ENCODE results near the gene RAB42. TPM values are rescaled to one million over a fixed set of nuclear protein-coding genes. Genes with fewer than 3 reads are reported as not detected.
"Not testable (repeated sequence)": the region's sequence is repeated elsewhere in the genome, so short reads cannot be mapped to it uniquely, and the experiment has no call there.

Gene RAB42
- total and polyA plus RNA-seq, 4 donors, result 3.2 to 9.2 (median 5.5) TPM

DNA sequence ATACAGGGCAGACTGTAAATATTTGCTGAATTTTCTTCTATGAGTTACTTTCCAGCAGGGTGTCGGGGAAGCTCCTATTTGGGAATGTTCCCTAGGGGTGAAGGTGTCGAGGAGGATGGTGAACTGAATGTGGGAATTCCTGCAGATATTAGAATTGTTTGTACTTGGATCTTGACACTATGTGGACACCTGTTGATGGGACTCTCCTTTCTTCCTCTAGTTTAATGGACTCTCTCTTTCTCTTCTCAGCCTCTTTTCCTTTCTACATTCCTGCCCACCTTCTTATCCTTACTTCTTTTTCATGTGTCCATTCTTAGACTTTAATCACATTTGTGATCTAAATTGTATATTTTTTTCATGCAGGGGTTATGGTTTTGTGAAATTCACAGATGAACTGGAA lies 25.1 kb upstream of the RAB42 start:
- H3K36me3 ChIP-seq (ENCODE audit: control insufficient read depth, insufficient read depth, low read length), result peaks cover 85% of the 10 kb centered on the region
- 100% methylated on average over 1 of the region's 2 CpGs for WGBS (ENCODE audit: insufficient coverage)

DNA sequence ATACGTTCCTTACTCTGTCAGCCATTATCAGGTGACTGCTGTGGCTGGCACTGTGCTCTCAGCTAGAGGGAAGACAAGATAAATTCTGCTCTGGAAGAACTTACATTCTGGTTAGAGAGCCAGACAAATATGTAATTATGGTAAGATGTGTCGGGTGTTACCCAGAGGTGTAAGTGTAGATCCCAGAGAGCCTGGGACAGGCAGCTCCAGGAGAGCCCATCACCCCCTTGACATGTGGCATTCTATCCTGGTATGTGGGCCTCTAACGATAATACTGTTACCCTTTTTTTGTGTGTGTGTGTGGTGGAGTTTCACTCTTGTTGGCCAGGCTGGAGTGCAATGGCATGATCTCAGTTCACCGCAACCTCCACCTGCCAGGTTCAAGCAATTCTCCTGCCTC lies 20.2 kb upstream of the RAB42 start:
- no peak for DNase-seq (ENCODE audit: low read depth in 4 of 6, low spot score in 6 of 6)
- no peaks in the 10 kb centered on the region for H3K9me3 ChIP-seq (ENCODE audit: control insufficient read depth, insufficient read depth, low read length)
- H3K4me3 ChIP-seq (ENCODE audit: low read depth, low read length), result no peak overlapping the region
- WGBS (ENCODE audit: insufficient coverage), result 93% methylated on average over 3 of the region's 4 CpGs
- no peaks in the 10 kb centered on the region for H3K4me1 ChIP-seq (ENCODE audit: control insufficient read depth, insufficient read depth, low read length)
- no peak overlapping the region for H3K27ac ChIP-seq (ENCODE audit: low read depth, low read length)
- H3K36me3 ChIP-seq (ENCODE audit: control insufficient read depth, insufficient read depth, low read length), result peaks cover 81% of the 10 kb centered on the region
- no peaks in the 10 kb centered on the region for H3K27me3 ChIP-seq (ENCODE audit: control insufficient read depth, insufficient read depth, low read length)

More for the DNA sequence above, 25.1 kb upstream of the RAB42 start:
- no peaks in the 10 kb centered on the region for H3K27me3 ChIP-seq (ENCODE audit: control insufficient read depth, insufficient read depth, low read length)
- H3K4me3 ChIP-seq (ENCODE audit: low read depth, low read length), result no peak overlapping the region
- no peak overlapping the region for H3K27ac ChIP-seq (ENCODE audit: low read depth, low read length)
- no peak for DNase-seq (ENCODE audit: low read depth in 4 of 6, low spot score in 6 of 6)
- H3K4me1 ChIP-seq (ENCODE audit: control insufficient read depth, insufficient read depth, low read length), result no peaks in the 10 kb centered on the region
- H3K9me3 ChIP-seq (ENCODE audit: control insufficient read depth, insufficient read depth, low read length), result no peaks in the 10 kb centered on the region

DNA sequence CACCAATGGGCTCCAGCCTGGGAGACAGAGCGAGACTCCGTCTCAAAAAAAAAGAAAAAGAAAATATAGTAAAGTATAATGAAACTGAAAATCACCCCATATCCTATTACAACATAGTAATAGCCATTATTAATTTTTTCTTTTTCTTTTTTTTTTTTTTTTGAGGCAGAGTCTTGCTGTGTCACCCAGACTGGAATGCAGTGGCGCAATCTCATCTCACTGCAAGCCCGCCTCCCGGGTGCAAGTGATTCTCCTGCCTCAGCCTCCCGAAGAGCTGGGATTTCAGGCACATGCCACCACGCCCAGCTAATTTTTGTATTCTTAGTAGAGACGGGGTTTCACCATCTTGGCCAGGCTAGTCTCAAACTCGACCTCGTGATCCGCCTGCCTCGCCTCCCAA lies 19.2 kb upstream of the RAB42 start:
- 100% methylated on average over 6 of the region's 12 CpGs for WGBS (ENCODE audit: insufficient coverage)
- H3K9me3 ChIP-seq (ENCODE audit: control insufficient read depth, insufficient read depth, low read length); H3K4me1 ChIP-seq (ENCODE audit: control insufficient read depth, insufficient read depth, low read length); H3K4me3 ChIP-seq (ENCODE audit: low read depth, low read length); DNase-seq (ENCODE audit: low read depth in 4 of 6, low spot score in 6 of 6); H3K27ac ChIP-seq (ENCODE audit: low read depth, low read length); H3K27me3 ChIP-seq (ENCODE audit: control insufficient read depth, insufficient read depth, low read length): not testable (repeated sequence)
- H3K36me3 ChIP-seq (ENCODE audit: control insufficient read depth, insufficient read depth, low read length), result peaks cover 77% of the 10 kb centered on the region

DNA sequence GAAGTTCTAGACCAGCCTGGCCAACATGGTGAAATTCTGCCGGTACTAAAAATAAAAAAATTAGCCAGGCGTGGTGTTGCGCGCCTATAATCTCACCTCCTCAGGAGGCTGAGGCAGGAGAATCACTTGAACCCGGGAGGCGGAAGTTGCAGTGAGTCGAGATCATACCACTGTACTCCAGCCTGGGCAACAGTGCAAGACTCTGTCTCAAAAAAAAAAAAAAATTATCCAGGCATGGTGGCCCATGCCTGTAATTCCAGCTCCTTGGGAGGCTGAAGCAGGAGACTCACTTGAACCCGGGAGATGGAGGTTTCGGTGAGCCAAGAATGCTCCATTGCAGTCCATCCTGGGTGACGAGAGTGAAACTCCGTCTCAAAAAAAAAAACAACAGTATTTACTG lies 18.5 kb upstream of the RAB42 start:
- no peak for DNase-seq (ENCODE audit: low read depth in 4 of 6, low spot score in 6 of 6)
- Histone ChIP-seq H3K4me1 (ENCODE audit: control insufficient read depth, insufficient read depth, low read length) (no peaks in the 10 kb centered on the region), H3K4me3 (ENCODE audit: low read depth, low read length) (no peak overlapping the region), H3K27ac (ENCODE audit: low read depth, low read length) (no peak overlapping the region), H3K27me3 (ENCODE audit: control insufficient read depth, insufficient read depth, low read length) (no peaks in the 10 kb centered on the region), H3K9me3 (ENCODE audit: control insufficient read depth, insufficient read depth, low read length) (no peaks in the 10 kb centered on the region), H3K36me3 (ENCODE audit: control insufficient read depth, insufficient read depth, low read length) (peaks cover 72% of the 10 kb centered on the region)
- WGBS (ENCODE audit: insufficient coverage), result 99% methylated on average over 10 of the region's 11 CpGs

DNA sequence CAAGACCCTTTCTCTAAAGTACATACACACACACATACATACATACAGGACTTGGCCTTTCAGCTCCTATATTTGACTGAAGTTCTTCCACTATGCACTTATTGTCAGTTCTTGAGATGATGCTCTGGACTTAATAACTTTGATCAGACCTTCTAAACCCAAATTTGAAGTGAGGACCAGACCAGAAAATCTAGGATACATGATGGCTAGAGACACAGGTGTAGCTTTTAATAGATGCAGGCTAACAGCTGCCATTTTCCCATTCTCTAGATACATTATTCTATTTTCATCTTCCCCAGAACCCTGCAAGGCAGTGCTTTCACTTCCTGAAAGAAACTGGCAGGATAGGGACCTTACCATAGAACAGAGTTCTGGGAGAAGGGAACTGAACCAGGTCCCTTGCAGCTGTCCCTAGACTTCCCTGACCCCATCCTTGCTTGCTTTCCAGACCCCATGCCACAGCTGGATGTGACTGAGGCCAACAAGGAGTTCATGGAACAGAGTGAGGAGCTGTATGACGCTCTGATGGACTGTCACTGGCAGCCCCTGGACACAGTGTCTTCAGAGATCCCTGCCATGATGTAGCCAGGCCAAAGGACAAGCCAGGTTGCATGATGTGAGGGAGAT lies 14.9 kb upstream of the RAB42 start:
- Histone ChIP-seq H3K9me3 (ENCODE audit: control insufficient read depth, insufficient read depth, low read length) (no peaks in the 10 kb centered on the region), H3K27me3 (ENCODE audit: control insufficient read depth, insufficient read depth, low read length) (no peaks in the 10 kb centered on the region), H3K27ac (ENCODE audit: low read depth, low read length) (no peak overlapping the region), H3K4me1 (ENCODE audit: control insufficient read depth, insufficient read depth, low read length) (peaks cover 16% of the 10 kb centered on the region), H3K4me3 (ENCODE audit: low read depth, low read length) (no peak overlapping the region), H3K36me3 (ENCODE audit: control insufficient read depth, insufficient read depth, low read length) (peaks cover 56% of the 10 kb centered on the region)
- no peak for DNase-seq (ENCODE audit: low read depth in 4 of 6, low spot score in 6 of 6)
- WGBS (ENCODE audit: insufficient coverage), result 77% methylated on average over 1 of the region's 1 CpG

DNA sequence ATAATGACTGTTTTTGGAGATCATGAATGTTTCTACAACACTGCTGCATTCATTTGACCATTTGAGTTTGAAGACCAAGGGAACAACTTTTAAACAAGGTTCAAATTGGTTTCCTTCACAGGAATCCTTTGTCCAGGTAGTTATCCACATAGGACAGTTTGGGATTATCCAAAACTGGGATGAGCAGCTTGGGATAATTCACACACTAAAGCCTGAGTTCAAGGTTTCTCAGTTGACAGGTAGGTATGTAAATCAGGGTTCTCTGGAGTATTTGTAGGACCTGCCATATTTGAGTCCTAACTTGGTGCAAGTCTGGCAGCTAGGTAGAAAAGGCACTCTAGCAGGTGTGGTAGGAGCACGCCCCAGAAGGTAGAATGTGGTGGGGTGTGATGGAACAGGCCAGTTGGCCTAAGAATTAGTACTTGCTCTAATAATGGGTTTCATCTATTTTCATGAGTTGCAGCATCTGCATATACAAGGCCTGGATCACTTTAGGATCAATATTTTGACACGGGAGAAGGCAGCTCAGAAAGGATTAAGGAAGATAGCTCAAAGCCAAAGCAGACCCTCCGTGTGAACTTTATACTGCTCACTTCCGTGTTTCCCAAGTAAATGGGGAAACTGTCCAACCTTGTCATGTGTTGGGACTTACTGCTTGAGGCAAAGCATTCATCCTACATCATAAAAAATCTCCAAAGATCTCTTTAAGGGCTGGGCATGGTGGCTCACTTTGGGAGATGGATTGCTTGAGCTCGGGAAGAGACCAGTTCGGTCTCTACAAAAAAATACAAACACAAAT lies 14.1 kb upstream of the RAB42 start:
- WGBS (ENCODE audit: insufficient coverage), result 100% methylated on average over 2 of the region's 6 CpGs
- DNase-seq (ENCODE audit: low read depth in 4 of 6, low spot score in 6 of 6), result no peak
- H3K9me3 ChIP-seq (ENCODE audit: control insufficient read depth, insufficient read depth, low read length), result no peaks in the 10 kb centered on the region
- H3K36me3 ChIP-seq (ENCODE audit: control insufficient read depth, insufficient read depth, low read length), result peaks cover 48% of the 10 kb centered on the region
- H3K27ac ChIP-seq (ENCODE audit: low read depth, low read length), result no peak overlapping the region
- H3K27me3 ChIP-seq (ENCODE audit: control insufficient read depth, insufficient read depth, low read length), result no peaks in the 10 kb centered on the region
- H3K4me1 ChIP-seq (ENCODE audit: control insufficient read depth, insufficient read depth, low read length), result peaks cover 22% of the 10 kb centered on the region
- H3K4me3 ChIP-seq (ENCODE audit: low read depth, low read length), result no peak overlapping the region

DNA sequence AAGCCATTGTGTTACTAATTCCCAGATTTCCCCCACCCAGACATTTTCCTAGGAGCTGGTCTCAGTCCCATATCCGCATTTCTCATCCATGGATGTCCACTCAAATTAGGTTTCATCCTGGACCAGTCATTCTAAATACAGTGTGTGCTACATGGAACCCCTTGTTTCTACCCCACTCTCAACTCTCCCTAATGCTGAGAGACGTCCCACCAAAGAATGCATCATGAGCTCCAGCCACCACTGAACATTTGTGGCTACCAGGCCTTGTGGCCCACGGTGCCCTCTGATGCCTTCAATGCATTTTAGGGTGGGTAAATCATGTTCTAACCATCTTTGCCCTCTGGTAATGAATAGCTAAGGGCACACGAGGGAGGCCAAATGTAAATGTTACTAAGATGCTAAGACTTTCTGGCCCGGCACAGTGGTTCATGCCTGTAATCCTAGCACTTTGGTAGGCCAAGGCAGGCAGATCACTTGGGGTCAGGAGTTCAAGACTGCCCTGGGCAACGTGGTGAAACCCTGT lies 13.3 kb upstream of the RAB42 start:
- H3K27ac ChIP-seq (ENCODE audit: low read depth, low read length), result no peak overlapping the region
- WGBS (ENCODE audit: insufficient coverage), result 100% methylated on average over 5 of the region's 6 CpGs

DNA sequence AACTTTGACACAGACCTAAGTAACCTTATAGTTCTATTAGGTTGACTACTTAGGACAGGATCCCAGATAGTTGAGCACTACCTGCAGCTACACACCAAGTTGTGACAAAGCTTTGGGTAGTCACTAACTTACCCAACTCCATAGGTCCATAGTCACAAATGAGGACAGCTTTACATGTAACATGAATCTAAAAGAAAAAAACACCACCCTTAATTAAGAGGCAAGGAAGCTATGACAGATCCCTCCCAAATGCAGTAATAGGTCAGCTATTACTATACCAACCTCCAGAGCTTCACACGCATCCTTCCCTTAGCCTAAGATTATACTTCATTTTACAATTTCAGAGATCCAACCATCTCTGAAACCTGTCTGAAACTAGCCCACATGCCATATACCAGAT lies 12.7 kb upstream of the RAB42 start:
- WGBS (ENCODE audit: insufficient coverage), result 73% methylated on average over 1 of the region's 1 CpG
- H3K27ac ChIP-seq (ENCODE audit: low read depth, low read length), result no peak overlapping the region
- H3K9me3 ChIP-seq (ENCODE audit: control insufficient read depth, insufficient read depth, low read length), result no peaks in the 10 kb centered on the region
- DNase-seq (ENCODE audit: low read depth in 4 of 6, low spot score in 6 of 6), result no peak
- peaks cover 42% of the 10 kb centered on the region for H3K36me3 ChIP-seq (ENCODE audit: control insufficient read depth, insufficient read depth, low read length)
- peaks cover 25% of the 10 kb centered on the region for H3K4me1 ChIP-seq (ENCODE audit: control insufficient read depth, insufficient read depth, low read length)
- H3K4me3 ChIP-seq (ENCODE audit: low read depth, low read length), result no peak overlapping the region
- no peaks in the 10 kb centered on the region for H3K27me3 ChIP-seq (ENCODE audit: control insufficient read depth, insufficient read depth, low read length)

More for the DNA sequence above, 13.3 kb upstream of the RAB42 start:
- no peak for DNase-seq (ENCODE audit: low read depth in 4 of 6, low spot score in 6 of 6)
- Histone ChIP-seq H3K27me3 (ENCODE audit: control insufficient read depth, insufficient read depth, low read length) (no peaks in the 10 kb centered on the region), H3K4me1 (ENCODE audit: control insufficient read depth, insufficient read depth, low read length) (peaks cover 25% of the 10 kb centered on the region), H3K36me3 (ENCODE audit: control insufficient read depth, insufficient read depth, low read length) (peaks cover 42% of the 10 kb centered on the region), H3K4me3 (ENCODE audit: low read depth, low read length) (no peak overlapping the region), H3K9me3 (ENCODE audit: control insufficient read depth, insufficient read depth, low read length) (no peaks in the 10 kb centered on the region)

DNA sequence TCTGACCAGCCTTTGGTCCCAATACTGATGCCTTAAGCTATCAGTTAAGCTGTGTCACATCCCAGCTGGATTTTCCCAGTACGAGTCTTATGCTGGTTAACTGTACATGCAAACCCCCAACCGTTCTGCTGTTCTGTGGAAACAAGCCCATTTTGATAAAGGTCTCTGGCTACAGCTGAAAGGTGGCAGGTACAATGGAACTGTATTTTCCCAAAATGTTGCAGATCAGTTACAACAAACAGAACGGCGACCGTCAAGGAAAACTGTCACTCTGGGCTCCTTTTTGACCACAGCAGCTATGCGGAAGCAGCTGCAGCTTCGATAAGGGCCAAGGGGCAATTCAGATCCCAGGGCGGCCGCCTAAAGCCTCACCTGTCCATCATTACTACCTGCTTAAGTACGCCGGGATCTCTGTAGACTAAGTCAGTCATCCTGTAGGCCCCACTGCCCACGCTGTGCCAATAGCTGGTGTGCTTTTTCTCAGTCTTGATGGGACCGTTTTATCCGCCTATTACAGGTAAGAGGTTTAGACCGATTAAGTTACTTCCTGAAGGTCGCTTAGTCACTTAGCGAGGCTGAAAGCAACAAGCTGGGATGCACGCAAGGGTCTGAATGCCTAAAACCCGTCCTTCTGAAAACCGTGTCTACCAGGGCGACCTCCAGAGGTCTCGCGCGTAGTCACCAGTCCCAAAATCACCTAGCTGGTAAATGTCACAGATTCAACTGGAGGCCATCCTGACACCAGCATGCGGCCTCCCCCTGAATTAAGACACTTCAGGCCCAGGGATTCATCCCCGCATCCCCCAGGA lies 11.1 kb upstream of the RAB42 start:
- H3K9me3 ChIP-seq (ENCODE audit: control insufficient read depth, insufficient read depth, low read length), result no peaks in the 10 kb centered on the region
- WGBS (ENCODE audit: insufficient coverage), result under 1% methylated on average over 26 of the region's 26 CpGs
- H3K36me3 ChIP-seq (ENCODE audit: control insufficient read depth, insufficient read depth, low read length), result peaks cover 30% of the 10 kb centered on the region
- H3K4me3 ChIP-seq (ENCODE audit: low read depth, low read length), result peak overlapping the region; percentile 99
- H3K27ac ChIP-seq (ENCODE audit: low read depth, low read length), result peak overlapping the region; percentile 90
- DNase-seq (ENCODE audit: low read depth in 4 of 6, low spot score in 6 of 6), result peak in 4 of 6 donors; percentile 19 to 87 (median 49)
- H3K4me1 ChIP-seq (ENCODE audit: control insufficient read depth, insufficient read depth, low read length), result peaks cover 25% of the 10 kb centered on the region
- H3K27me3 ChIP-seq (ENCODE audit: control insufficient read depth, insufficient read depth, low read length), result no peaks in the 10 kb centered on the region
